H1 (cell line): ENCODE measurements around the gene DPYD. TPM values are rescaled to one million over a fixed set of nuclear protein-coding genes. Genes with fewer than 3 reads are reported as not detected.
A peak's percentile ranks its signal among the peaks of the same experiment; 100 is the strongest.

Experiments
- CTCF ChIA-PET: fragments of 300-600 bp; sonication (Branson Sonifier 250); formaldehyde crosslinking; loops from one replicate; lab custom pipeline; 2021; ENCODE audit not compliant: partially characterized antibody; lab: Charles Lee
- POLR2A ChIA-PET: fragments of 300-600 bp; sonication (Branson Sonifier 250); formaldehyde crosslinking; loops from one replicate; lab custom pipeline; 2021; ENCODE audit warnings: inconsistent platforms; ENCODE audit not compliant: partially characterized antibody; lab: Charles Lee
- DNase-seq, 2 experiments: peaks; one replicate each; pipeline versions ENCODE4 v3.0.0 to v3.0.0-alpha.2; 2010 to 2022; ENCODE audit warnings: low spot score in 2 of 2, low read depth in 1 of 2, mixed read lengths in 1 of 2
- FAIRE-seq: peaks from 2 replicates; lab custom pipeline; 2011; peaks lifted over from hg19 to GRCh38; lab: Jason Lieb, UNC
- H2AFZ ChIP-seq: 2 replicates; pipeline ENCODE4 v1.8.1; 2012; ENCODE audit warnings: low read length, inconsistent platforms
- H2AK5ac ChIP-seq: 2 replicates; pipeline ENCODE4 v1.6.1; 2013; ENCODE audit warnings: low read depth, low read length
- H2BK120ac ChIP-seq: replicated peaks from 2 replicates; pipeline ENCODE3; 2013; ENCODE audit warnings: low read depth, low read length, inconsistent platforms
- H2BK12ac ChIP-seq: 2 replicates; pipeline ENCODE4 v1.6.1; 2013; ENCODE audit warnings: low read depth, low read length
- H2BK15ac ChIP-seq: 2 replicates; pipeline ENCODE4 v1.6.1; 2013; ENCODE audit warnings: low read length
- H2BK20ac ChIP-seq: 2 replicates; pipeline ENCODE4 v1.6.1; 2013; ENCODE audit warnings: low read length
- H2BK5ac ChIP-seq: 2 replicates; pipeline ENCODE4 v1.6.1; 2013; ENCODE audit warnings: low read depth, low read length
- H3K14ac ChIP-seq: 2 replicates; pipeline ENCODE4 v1.6.1; 2013; ENCODE audit warnings: inconsistent platforms; ENCODE audit not compliant: insufficient read length
- H3K18ac ChIP-seq: 2 replicates; pipeline ENCODE4 v1.6.1; 2013; ENCODE audit warnings: low read length; ENCODE audit errors: extremely low read depth
- H3K23ac ChIP-seq: 2 replicates; pipeline ENCODE4 v1.6.1; 2013; ENCODE audit warnings: inconsistent platforms; ENCODE audit not compliant: insufficient read length
- H3K23me2 ChIP-seq: 2 replicates; pipeline ENCODE4 v1.6.1; 2013; ENCODE audit warnings: low read depth, low read length
- H3K27ac ChIP-seq: 2 replicates; pipeline ENCODE4 v1.6.1; 2011; ENCODE audit warnings: low read depth, low read length, inconsistent platforms
- H3K27me3 ChIP-seq, 4 experiments: replicated peaks in 1 of 4; 1 replicate in 1 of 4; 2 replicates in 3 of 4; pipeline versions ENCODE4 v1.6.1 to v1.8.1; 2011 to 2013; ENCODE audit warnings: low read length in 3 of 4, mild to moderate bottlenecking in 3 of 4, inconsistent platforms in 2 of 4, mixed read lengths in 2 of 4, moderate library complexity in 1 of 4; ENCODE audit not compliant: control insufficient read depth in 3 of 4, insufficient read depth in 3 of 4; ENCODE audit errors: extremely low read depth in 1 of 4
- H3K36me3 ChIP-seq, 4 experiments: 2 replicates each; pipeline versions ENCODE4 v1.6.1 to v1.8.1; 2011 to 2013; ENCODE audit warnings: mild to moderate bottlenecking in 4 of 4, low read length in 3 of 4, moderate library complexity in 2 of 4, control low read depth in 1 of 4, inconsistent platforms in 1 of 4; ENCODE audit not compliant: insufficient read depth in 4 of 4, control insufficient read depth in 2 of 4
- H3K4ac ChIP-seq: replicated peaks from 2 replicates; pipeline ENCODE3; 2013; ENCODE audit warnings: low read length, low read depth, mixed read lengths, inconsistent platforms; ENCODE audit not compliant: insufficient read length
- H3K4me1 ChIP-seq, 4 experiments: replicated peaks in 1 of 4; 1 replicate in 1 of 4; 2 replicates in 3 of 4; pipeline versions ENCODE4 v1.6.1 to v1.8.1; 2011 to 2013; ENCODE audit warnings: low read length in 3 of 4, inconsistent platforms in 2 of 4, mixed read lengths in 1 of 4; ENCODE audit not compliant: insufficient read depth in 4 of 4, control insufficient read depth in 3 of 4
- H3K4me2 ChIP-seq, 2 experiments: 2 replicates each; pipeline versions ENCODE4 v1.6.1 to v1.8.1; 2011 to 2013; ENCODE audit warnings: low read depth in 2 of 2, low read length in 2 of 2, control low read depth in 1 of 2, inconsistent platforms in 1 of 2, mild to moderate bottlenecking in 1 of 2; ENCODE audit not compliant: insufficient read depth in 1 of 2
- H3K4me3 ChIP-seq, 4 experiments: fragments of 200-600, 300-600 bp in 1 of 4; sonication (generic), shearing (Covaris generic), sonication (Bioruptor Twin) in 1 of 4; 2 replicates each; pipeline versions ENCODE4 v1.5.1 to v1.8.1; 2011 to 2016; ENCODE audit warnings: low read length in 4 of 4, low read depth in 3 of 4, control low read depth in 2 of 4, inconsistent platforms in 2 of 4, mild to moderate bottlenecking in 2 of 4, mixed read lengths in 1 of 4, moderate library complexity in 1 of 4; ENCODE audit not compliant: insufficient read depth in 2 of 4; ENCODE audit errors: extremely low read depth in 1 of 4
- H3K56ac ChIP-seq: replicated peaks from 2 replicates; pipeline ENCODE3; 2013; ENCODE audit warnings: low read depth, mild to moderate bottlenecking, mixed read lengths, low read length, inconsistent platforms; ENCODE audit not compliant: insufficient read length
- H3K79me1 ChIP-seq: 2 replicates; pipeline ENCODE4 v1.6.1; 2013; ENCODE audit warnings: low read depth, low read length, control low read depth
- H3K79me2 ChIP-seq, 2 experiments: 2 replicates each; pipeline versions ENCODE4 v1.6.1 to v1.8.1; 2012 to 2013; ENCODE audit warnings: low read length in 2 of 2, mild to moderate bottlenecking in 2 of 2, inconsistent platforms in 1 of 2; ENCODE audit not compliant: insufficient read depth in 2 of 2, control insufficient read depth in 1 of 2
- H3K9ac ChIP-seq, 4 experiments: replicated peaks in 1 of 4; 1 replicate in 1 of 4; 2 replicates in 3 of 4; pipeline versions ENCODE4 v1.6.1 to v1.8.1; 2011 to 2013; ENCODE audit warnings: low read depth in 3 of 4, low read length in 3 of 4, control low read depth in 2 of 4, mild to moderate bottlenecking in 2 of 4, moderate library complexity in 2 of 4, inconsistent platforms in 1 of 4; ENCODE audit errors: extremely low read depth in 1 of 4
- H3K9me3 ChIP-seq, 2 experiments: 2 replicates each; pipeline versions ENCODE4 v1.6.1 to v1.8.1; 2012 to 2013; ENCODE audit warnings: mild to moderate bottlenecking in 2 of 2, moderate library complexity in 2 of 2, control low read depth in 1 of 2, inconsistent platforms in 1 of 2, low read depth in 1 of 2, low read length in 1 of 2, mixed read lengths in 1 of 2; ENCODE audit not compliant: insufficient read depth in 2 of 2
- H4K20me1 ChIP-seq, 2 experiments: replicated peaks in 1 of 2; 2 replicates each; pipeline versions ENCODE3 to v1.8.1; 2011 to 2013; ENCODE audit warnings: inconsistent platforms in 2 of 2, low read length in 2 of 2, mild to moderate bottlenecking in 1 of 2; ENCODE audit not compliant: insufficient read depth in 2 of 2, control insufficient read depth in 1 of 2
- H4K5ac ChIP-seq: 2 replicates; pipeline ENCODE4 v1.6.1; 2013; ENCODE audit warnings: low read length, low read depth, mixed read lengths, inconsistent platforms; ENCODE audit not compliant: insufficient read length
- H4K8ac ChIP-seq: 2 replicates; pipeline ENCODE4 v1.8.0; 2013; ENCODE audit warnings: mild to moderate bottlenecking, moderate library complexity, low read length, inconsistent platforms; ENCODE audit not compliant: insufficient read depth; ENCODE audit errors: extremely low read depth
- H4K91ac ChIP-seq: replicated peaks from 2 replicates; pipeline ENCODE3; 2013; ENCODE audit warnings: low read length, mixed read lengths, inconsistent platforms; ENCODE audit not compliant: insufficient read length
- ATF2 ChIP-seq: IDR thresholded peaks from 2 replicates; pipeline ENCODE4 v1.6.1; 2012; ENCODE audit warnings: low read length, inconsistent platforms
- ATF3 ChIP-seq: IDR thresholded peaks from 2 replicates; pipeline ENCODE4 v1.6.1; 2011; ENCODE audit warnings: low read depth, mild to moderate bottlenecking, low read length; ENCODE audit not compliant: insufficient read depth
- CREB1 ChIP-seq: IDR thresholded peaks from 2 replicates; pipeline ENCODE4 v1.6.1; 2012; ENCODE audit warnings: inconsistent platforms
- CTBP2 ChIP-seq: IDR thresholded peaks from 2 replicates; pipeline ENCODE4 v1.7.0; 2011; ENCODE audit warnings: borderline replicate concordance, mild to moderate bottlenecking, moderate library complexity, mixed read lengths, low read length; ENCODE audit not compliant: insufficient read depth, insufficient read length
- EP300 ChIP-seq, 2 experiments: IDR thresholded peaks; 1 replicate in 1 of 2; 2 replicates in 1 of 2; pipeline ENCODE4 v1.6.1; 2011 to 2012; ENCODE audit warnings: low read depth in 2 of 2, low read length in 2 of 2, mild to moderate bottlenecking in 2 of 2, borderline replicate concordance in 1 of 2, inconsistent platforms in 1 of 2, moderate library complexity in 1 of 2
- POU5F1 ChIP-seq: IDR thresholded peaks from 2 replicates; pipeline ENCODE4 v1.6.1; 2011; ENCODE audit warnings: low read depth, mild to moderate bottlenecking, low read length, moderate library complexity
- RFX5 ChIP-seq: IDR thresholded peaks from 2 replicates; pipeline ENCODE4 v1.6.1; 2011; ENCODE audit warnings: low read depth, low read length, improper control_type of control experiment, borderline replicate concordance
- SP2 ChIP-seq: IDR thresholded peaks from 2 replicates; pipeline ENCODE4 v1.6.1; 2012; ENCODE audit warnings: mild to moderate bottlenecking, low read length, inconsistent platforms
- TBP ChIP-seq: IDR thresholded peaks from 2 replicates; pipeline ENCODE4 v1.6.1; 2011; ENCODE audit warnings: low read depth, low read length, improper control_type of control experiment
- TCF12 ChIP-seq: IDR thresholded peaks from 2 replicates; pipeline ENCODE4 v1.6.1; 2011; ENCODE audit warnings: low read depth, mild to moderate bottlenecking, low read length
- USF2 ChIP-seq: IDR thresholded peaks from 2 replicates; pipeline ENCODE4 v1.6.1; 2011; ENCODE audit warnings: low read length, improper control_type of control experiment
- WGBS, 2 experiments: shearing (Covaris generic) in 1 of 2; methylation state at CpG; one replicate each; pipeline versions ENCODE4 v1.1.6 to v1.1.7; 2013 to 2015; ENCODE audit warnings: low lambda C conversion rate in 2 of 2, mixed read lengths in 2 of 2, inconsistent platforms in 1 of 2, low coverage in 1 of 2, missing lambda C conversion rate in 1 of 2; ENCODE audit not compliant: insufficient replicate concordance in 2 of 2, insufficient coverage in 1 of 2, insufficient read length in 1 of 2; ENCODE audit errors: extremely low coverage in 1 of 2, missing lambda C conversion rate in 1 of 2; 5-methylcytosine and 5-hydroxymethylcytosine counted together
- polyA plus RNA-seq, 7 experiments: library from polyadenylated mRNA; depleted of rRNA in 3 of 7; stranded (reverse) in 5 of 7; unstranded in 2 of 7; fragments of >200 nt in 5 of 7; fragments of 200-250 nt in 2 of 7; gene quantifications; 1 replicate in 5 of 7; 2 replicates in 1 of 7; 4 replicates in 1 of 7; pipeline versions ENCODE4 v1.2.1 to v1.2.3, GENCODE V29; 2011 to 2013; ENCODE audit warnings: missing spikeins in 2 of 7, mixed read lengths in 2 of 7
- total RNA-seq: library from RNA; stranded (reverse); fragmentation: NEBNext Ultra II Directional; extraction: Animal tissue kit (Norgen Biotek cat#: 25700); gene quantifications from 2 replicates; pipeline ENCODE4 v1.2.1, GENCODE V29; 2021

The DPYD gene
- total and polyA plus RNA-seq, 2 of the 8 experiments (the other 6 are each of a cell fraction or from before 2014, with no cell fraction given): 0.29 to 0.73 TPM

GRCh38 chr1:97814121-97814520 is 106.7 kb downstream of the DPYD start:
- POLR2A ChIA-PET: no interaction called here
- no peak overlapping the region for H4K91ac ChIP-seq
- TF ChIP-seq USF2 (no peak), ATF2 (no peak), CTBP2 (no peak), TBP (no peak), POU5F1 (no peak), CREB1 (no peak), TCF12 (no peak), ATF3 (no peak), SP2 (no peak), RFX5 (no peak), EP300 (IDR thresholded peaks at IDR 0.05; ENCODE audit: borderline replicate concordance in 1 of 2, low read depth in 2 of 2, low read length in 2 of 2) (no peak)

More at GRCh38 chr1:97814121-97814520, 106.7 kb downstream of the DPYD start:
- no peak overlapping the region for H2BK12ac ChIP-seq
- H2AK5ac ChIP-seq: no peak overlapping the region
- no peak overlapping the region for H3K56ac ChIP-seq
- no peak overlapping the region for H3K4ac ChIP-seq
- CTCF ChIA-PET: no interaction called here
- no peak overlapping the region for H2BK5ac ChIP-seq
- no peak overlapping the region for H2BK20ac ChIP-seq
- no peaks in the 10 kb centered on the region for H3K79me1 ChIP-seq
- H3K4me3 ChIP-seq: no peak overlapping the region
- no peak overlapping the region for H2BK15ac ChIP-seq
- H2AFZ ChIP-seq: no peak overlapping the region
- no peak overlapping the region for H3K14ac ChIP-seq
- no peaks in the 10 kb centered on the region for H3K4me1 ChIP-seq
- peak overlapping the region in 1 of 4 experiments; percentile 43; a peak in 2 of 7 replicates for H3K9ac ChIP-seq
- H3K23me2 ChIP-seq: no peaks in the 10 kb centered on the region; the same call in 1 of the 2 replicates
- H3K27me3 ChIP-seq: no peaks in the 10 kb centered on the region
- H3K79me2 ChIP-seq: no peaks in the 10 kb centered on the region
- H3K23ac ChIP-seq: no peak overlapping the region
- H3K9me3 ChIP-seq: no peaks in the 10 kb centered on the region
- 87% methylated on average over 1 of the region's 1 CpG; no CpG with 5 or more reads in 1 of the 2 experiments for WGBS, 2 experiments
- no peak overlapping the region for H3K27ac ChIP-seq
- H4K5ac ChIP-seq: no peak overlapping the region
- no peaks in the 10 kb centered on the region for H3K36me3 ChIP-seq
- no peak overlapping the region for H3K4me2 ChIP-seq
- H4K20me1 ChIP-seq: no peaks in the 10 kb centered on the region
- H3K18ac ChIP-seq: no peak overlapping the region
- DNase-seq (no peak), FAIRE-seq (no peak)
- no peak overlapping the region for H4K8ac ChIP-seq
- H2BK120ac ChIP-seq: no peak overlapping the region
